Measurements from ENCODE around the gene MRPS7. TPM values are rescaled to one million over a fixed set of nuclear protein-coding genes. Genes with fewer than 3 reads are reported as not detected.

Gene MRPS7
- total RNA-seq, 1 experiment from 2014 or later = 73.9 TPM

GRCh38 chr17:75265614-75266315, 4.1 kb downstream of the MRPS7 start:
- POLR2A ChIA-PET = interaction anchor here (1.4 kb wide), 1 partner anchor 24 kb away, joined by 5 read pairs; the partner anchor contains the start of gene SLC25A19

GRCh38 chr17:75266316-75267152, 4.9 kb downstream of the MRPS7 start:
- intact Hi-C loops (cut with micrococcal nuclease) = no loop called here
- CTCF ChIA-PET = interaction anchor here (0.5 kb wide), 1 partner anchor 306 kb away, joined by 3 read pairs; no protein-coding TSS in a partner anchor
- Mint-ChIP-seq H3K9me3 (ENCODE audit: unreplicated experiment) (no peaks in the 10 kb centered on the region), H3K4me3 (ENCODE audit: unreplicated experiment) (no peak overlapping the region), H3K27ac (ENCODE audit: low read depth, unreplicated experiment) (no peak overlapping the region), H3K36me3 (ENCODE audit: insufficient read depth, unreplicated experiment) (peaks cover 51% of the 10 kb centered on the region), H3K27me3 (ENCODE audit: insufficient read depth, unreplicated experiment) (no peaks in the 10 kb centered on the region), H3K4me1 (ENCODE audit: insufficient read depth, unreplicated experiment) (peaks cover 19% of the 10 kb centered on the region)
- DNase-seq (ENCODE audit: unreplicated experiment) = no peak
- no TSS peak for BruUV-seq (replicated peaks)
- no peak for TF ChIP-seq CTCF (IDR thresholded peaks at IDR 0.05; ENCODE audit: unreplicated experiment)
- POLR2A ChIA-PET = interaction anchor here (0.7 to 1.4 kb wide), 3 partner anchors 11 to 142 kb away, joined by 3 to 5 read pairs (median 3); partner anchors contain the start of gene SLC25A19

More at GRCh38 chr17:75265614-75266315, 4.1 kb downstream of the MRPS7 start:
- Mint-ChIP-seq H3K9me3 (ENCODE audit: unreplicated experiment) (no peaks in the 10 kb centered on the region), H3K4me3 (ENCODE audit: unreplicated experiment) (no peak overlapping the region), H3K27me3 (ENCODE audit: insufficient read depth, unreplicated experiment) (no peaks in the 10 kb centered on the region), H3K4me1 (ENCODE audit: insufficient read depth, unreplicated experiment) (peaks cover 19% of the 10 kb centered on the region), H3K36me3 (ENCODE audit: insufficient read depth, unreplicated experiment) (peaks cover 59% of the 10 kb centered on the region), H3K27ac (ENCODE audit: low read depth, unreplicated experiment) (no peak overlapping the region)
- TF ChIP-seq CTCF (IDR thresholded peaks at IDR 0.05; ENCODE audit: unreplicated experiment) = no peak
- no TSS peak for BruUV-seq (replicated peaks)
- DNase-seq (ENCODE audit: unreplicated experiment) = no peak
- CTCF ChIA-PET = interaction anchor here (0.9 kb wide), 1 partner anchor 24 kb away, joined by 3 read pairs; no protein-coding TSS in a partner anchor
- intact Hi-C loops (cut with micrococcal nuclease) = no loop called here

- H3K27ac Mint-ChIP-seq (ENCODE audit: low read depth, unreplicated experiment) = no peak overlapping the region
- intact Hi-C loops (cut with micrococcal nuclease) = no loop called here
- ChIA-PET CTCF (interaction anchor here (0.5 kb wide), 1 partner anchor 306 kb away, joined by 3 read pairs; no protein-coding TSS in a partner anchor), POLR2A (interaction anchor here (1.1 to 1.3 kb wide), 2 partner anchors 11 to 143 kb away, joined by 3 to 4 read pairs; no protein-coding TSS in a partner anchor)
- no peaks in the 10 kb centered on the region for H3K27me3 Mint-ChIP-seq (ENCODE audit: insufficient read depth, unreplicated experiment)
- no peak for TF ChIP-seq CTCF (IDR thresholded peaks at IDR 0.05; ENCODE audit: unreplicated experiment)
- no peaks in the 10 kb centered on the region for H3K9me3 Mint-ChIP-seq (ENCODE audit: unreplicated experiment)
- no peak for DNase-seq (ENCODE audit: unreplicated experiment)
- H3K36me3 Mint-ChIP-seq (ENCODE audit: insufficient read depth, unreplicated experiment) = peaks cover 49% of the 10 kb centered on the region
- BruUV-seq (replicated peaks) = no TSS peak
- H3K4me1 Mint-ChIP-seq (ENCODE audit: insufficient read depth, unreplicated experiment) = peaks cover 24% of the 10 kb centered on the region
- no peak overlapping the region for H3K4me3 Mint-ChIP-seq (ENCODE audit: unreplicated experiment)
Observed at GRCh38 chr17:75267153-75267410, 5.4 kb downstream of the MRPS7 start.

All from MCF 10A (cell line).